ENCODE results near the gene C4orf36.

C4orf36 gene

DNA sequence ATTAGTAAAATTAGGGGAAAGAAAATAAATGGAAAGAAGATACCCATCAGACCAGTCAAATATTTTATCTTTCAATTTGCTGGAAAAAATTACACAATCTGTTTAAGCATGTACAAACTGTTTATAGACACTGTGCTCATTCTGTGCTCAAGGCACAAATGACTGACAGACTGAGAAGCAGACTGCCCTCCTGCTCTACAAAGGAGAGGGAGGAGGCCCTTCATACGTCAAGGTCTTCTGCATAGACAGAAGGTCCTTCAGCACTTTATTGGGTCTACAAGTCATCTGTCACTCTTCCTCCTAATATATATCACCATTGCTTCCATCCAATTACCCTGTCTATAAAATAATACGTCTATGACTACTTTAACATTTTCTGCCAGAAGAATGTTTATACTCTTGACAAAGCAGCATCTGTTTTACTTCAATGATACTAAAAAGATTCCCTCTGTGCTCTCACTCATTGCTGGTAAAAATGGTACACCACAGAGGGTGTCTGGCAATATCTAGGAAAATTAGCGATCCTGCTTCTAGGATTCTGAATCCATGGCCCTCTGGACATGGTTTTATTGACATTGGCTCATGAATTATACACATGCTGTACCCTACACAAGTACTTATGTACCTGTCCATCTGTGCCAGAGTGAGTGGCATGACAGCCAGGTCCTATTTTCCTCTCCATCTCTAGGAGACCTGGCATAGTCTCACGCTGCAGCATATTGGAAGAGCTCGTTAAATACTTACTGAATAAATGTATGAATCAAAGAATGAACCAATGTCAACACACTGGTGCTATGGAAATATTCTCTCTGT, 54.3 kb downstream of the C4orf36 start:
- no peak for FAIRE-seq
- TF ChIP-seq, protein P1, sequence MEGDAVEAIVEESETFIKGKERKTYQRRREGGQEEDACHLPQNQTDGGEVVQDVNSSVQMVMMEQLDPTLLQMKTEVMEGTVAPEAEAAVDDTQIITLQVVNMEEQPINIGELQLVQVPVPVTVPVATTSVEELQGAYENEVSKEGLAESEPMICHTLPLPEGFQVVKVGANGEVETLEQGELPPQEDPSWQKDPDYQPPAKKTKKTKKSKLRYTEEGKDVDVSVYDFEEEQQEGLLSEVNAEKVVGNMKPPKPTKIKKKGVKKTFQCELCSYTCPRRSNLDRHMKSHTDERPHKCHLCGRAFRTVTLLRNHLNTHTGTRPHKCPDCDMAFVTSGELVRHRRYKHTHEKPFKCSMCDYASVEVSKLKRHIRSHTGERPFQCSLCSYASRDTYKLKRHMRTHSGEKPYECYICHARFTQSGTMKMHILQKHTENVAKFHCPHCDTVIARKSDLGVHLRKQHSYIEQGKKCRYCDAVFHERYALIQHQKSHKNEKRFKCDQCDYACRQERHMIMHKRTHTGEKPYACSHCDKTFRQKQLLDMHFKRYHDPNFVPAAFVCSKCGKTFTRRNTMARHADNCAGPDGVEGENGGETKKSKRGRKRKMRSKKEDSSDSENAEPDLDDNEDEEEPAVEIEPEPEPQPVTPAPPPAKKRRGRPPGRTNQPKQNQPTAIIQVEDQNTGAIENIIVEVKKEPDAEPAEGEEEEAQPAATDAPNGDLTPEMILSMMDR (IDR thresholded peaks at IDR 0.05; ENCODE audit: insufficient read depth, missing control alignments) = no peak
- DNase-seq (ENCODE audit: insufficient read length, low spot score) = no peak

DNA sequence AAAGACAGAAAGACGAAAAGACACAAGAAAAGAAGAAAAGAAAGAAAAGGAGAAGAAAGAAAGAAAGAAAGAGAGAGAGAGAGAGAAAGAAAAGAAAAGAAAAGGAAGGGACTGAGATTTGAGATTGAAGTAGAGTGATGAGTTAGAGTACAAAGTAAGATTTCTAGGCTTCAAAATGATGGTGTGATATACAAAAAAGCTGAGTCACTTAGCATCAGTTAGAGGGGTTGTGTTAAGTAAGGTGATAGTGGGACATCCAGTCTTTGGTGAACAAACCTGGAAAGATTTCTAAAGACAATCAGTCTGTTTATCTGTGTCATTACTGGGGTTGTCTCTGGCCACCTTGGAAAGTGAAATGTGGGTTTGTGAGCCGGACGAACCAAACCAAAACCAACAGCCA, 56.5 kb downstream of the C4orf36 start:
- DNase-seq (ENCODE audit: insufficient read length, low spot score) = no peak
- FAIRE-seq = no peak
- TF ChIP-seq, protein P1 (IDR thresholded peaks at IDR 0.05; ENCODE audit: insufficient read depth, missing control alignments) = no peak

DNA sequence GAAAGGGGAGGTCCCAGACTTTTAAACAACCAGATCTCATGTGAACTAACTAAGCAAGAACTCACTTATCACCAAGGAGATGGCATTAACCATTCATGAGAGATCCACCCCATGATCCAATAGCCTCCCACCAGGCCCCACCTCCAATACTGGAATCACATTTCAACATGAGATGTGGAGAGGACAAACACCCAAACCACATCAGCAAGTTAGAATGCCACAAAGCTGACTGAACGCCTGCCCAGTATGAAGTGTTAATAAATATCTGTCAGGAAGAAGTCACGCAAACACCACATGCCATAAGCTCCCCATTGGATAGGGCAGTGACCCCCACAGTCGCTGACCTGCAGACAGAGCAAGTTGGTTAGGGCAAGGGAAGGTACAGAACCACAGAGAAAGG, 57.3 kb downstream of the C4orf36 start:
- TF ChIP-seq, protein P1 (IDR thresholded peaks at IDR 0.05; ENCODE audit: insufficient read depth, missing control alignments) = no peak
- DNase-seq (ENCODE audit: insufficient read length, low spot score) (no peak), FAIRE-seq (no peak)

DNA sequence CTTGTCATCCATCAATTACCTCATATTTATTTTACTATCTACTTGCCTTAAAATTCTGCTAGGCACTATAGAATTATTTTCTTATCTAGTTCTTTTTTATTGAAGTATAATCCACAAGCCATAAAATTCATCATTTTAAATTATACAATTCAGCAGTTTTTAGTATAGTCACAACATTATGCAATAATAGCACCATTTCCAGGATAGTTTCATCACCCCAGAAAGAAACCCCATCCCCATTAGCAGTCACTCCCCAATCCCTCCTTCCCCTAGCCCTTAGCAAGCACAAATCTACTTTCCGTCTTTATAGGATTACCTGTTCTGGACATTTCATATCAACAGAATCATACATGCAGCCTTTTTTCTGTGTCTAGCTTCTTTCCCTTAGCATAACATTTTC, 58.6 kb downstream of the C4orf36 start:
- DNase-seq (ENCODE audit: insufficient read length, low spot score) (no peak), FAIRE-seq (no peak)
- TF ChIP-seq, protein P1 (IDR thresholded peaks at IDR 0.05; ENCODE audit: insufficient read depth, missing control alignments) = no peak

DNA sequence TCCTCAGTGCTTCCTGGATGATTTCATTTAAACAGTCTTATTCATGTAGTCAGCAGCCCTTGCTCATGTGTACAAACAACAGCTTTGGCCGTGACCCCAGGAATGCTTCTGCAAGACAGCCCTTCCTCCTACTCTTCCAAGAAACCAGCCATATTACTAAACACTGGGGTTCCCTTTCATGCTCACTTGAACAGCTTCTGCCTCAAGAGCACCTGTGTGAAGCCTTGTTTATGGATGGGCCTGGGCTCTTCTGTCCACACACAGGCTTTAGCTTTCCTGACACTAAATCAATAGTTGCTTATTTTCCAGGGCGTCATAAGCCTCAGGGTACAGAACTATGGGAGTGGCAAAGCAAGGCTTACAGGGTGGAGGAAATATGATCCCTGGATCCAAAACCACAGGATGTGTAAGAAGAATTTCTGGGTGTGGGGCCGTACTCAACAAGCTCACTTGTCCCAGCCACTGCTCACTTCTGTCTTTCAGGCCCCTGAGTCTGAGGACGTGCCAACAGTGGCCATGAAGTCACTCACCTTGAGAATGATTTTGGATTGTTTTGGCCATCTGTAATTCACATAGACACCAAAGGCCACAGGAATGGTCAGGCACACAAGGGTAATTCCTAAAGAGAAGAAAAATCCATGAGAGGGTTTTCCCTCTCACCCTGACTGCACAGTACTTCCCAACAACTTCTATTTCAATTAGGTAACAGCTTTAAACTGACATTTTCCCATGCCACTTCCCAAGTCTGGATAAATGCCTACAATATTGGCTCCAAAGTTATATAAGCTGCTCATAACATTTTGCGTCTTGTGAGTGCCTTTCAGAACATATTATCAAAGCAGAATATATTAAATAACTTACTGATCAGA, 60.7 kb downstream of the C4orf36 start:
- no peak for DNase-seq (ENCODE audit: insufficient read length, low spot score)
- TF ChIP-seq, protein P1 (IDR thresholded peaks at IDR 0.05; ENCODE audit: insufficient read depth, missing control alignments) = no peak
- FAIRE-seq = no peak

Measured in D721Med (cell line).